Kasumi-1 (cell line): ENCODE measurements around the gene RAD51C.
"Not testable (repeated sequence)": the region's sequence is repeated elsewhere in the genome, so short reads cannot be mapped to it uniquely, and the experiment has no call there.

Source experiments
- DNase-seq, 2 experiments: peaks; one replicate each; lab custom pipeline; 2025; lab: John Stamatoyannopoulos, UW

Gene RAD51C

GRCh38 chr17:58684462-58684861 lies 7.9 kb upstream of the RAD51C start:
- DNase-seq: not testable (repeated sequence)

DNA sequence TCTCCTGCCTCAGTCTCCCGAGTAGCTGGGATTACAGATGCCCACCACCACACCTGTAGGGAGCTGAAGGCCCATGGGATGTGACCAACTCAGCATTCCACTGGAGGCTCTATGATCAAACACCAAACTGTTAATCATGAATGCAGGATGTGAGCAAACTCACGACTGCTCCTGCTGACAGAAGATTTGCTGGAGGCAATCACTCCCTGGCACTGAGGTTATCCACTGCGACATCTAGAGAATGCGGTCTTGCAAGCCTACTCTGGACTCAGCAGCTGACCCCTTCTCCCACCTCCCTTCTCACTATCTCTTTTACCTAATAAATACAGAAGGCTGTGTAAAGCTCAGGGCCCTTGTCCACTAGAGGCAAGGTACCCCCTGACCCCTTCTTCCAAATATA lies 5.4 kb upstream of the RAD51C start:
- DNase-seq: no peak

DNA sequence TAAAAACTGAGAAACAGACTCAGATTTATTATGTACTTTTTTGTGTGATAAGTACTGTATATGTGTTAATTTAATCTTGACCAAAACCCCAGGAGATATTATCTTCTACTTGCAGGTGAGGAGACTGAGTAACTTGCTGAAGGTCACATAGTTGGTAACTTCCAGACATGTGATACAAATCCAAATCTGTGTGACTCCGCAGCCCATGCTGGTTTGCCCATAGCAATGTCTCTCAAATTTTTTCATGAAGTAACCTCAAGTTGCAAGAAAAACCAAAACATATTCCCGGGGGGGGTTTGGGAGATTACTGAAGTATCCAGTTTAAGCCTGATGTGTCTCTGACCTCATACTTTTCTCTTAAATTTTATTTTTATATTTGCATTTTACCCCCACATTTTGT lies 3.9 kb upstream of the RAD51C start:
- DNase-seq: no peak

GRCh38 chr17:58690033-58690432 lies 2.4 kb upstream of the RAD51C start:
- DNase-seq: not testable (repeated sequence)

DNA sequence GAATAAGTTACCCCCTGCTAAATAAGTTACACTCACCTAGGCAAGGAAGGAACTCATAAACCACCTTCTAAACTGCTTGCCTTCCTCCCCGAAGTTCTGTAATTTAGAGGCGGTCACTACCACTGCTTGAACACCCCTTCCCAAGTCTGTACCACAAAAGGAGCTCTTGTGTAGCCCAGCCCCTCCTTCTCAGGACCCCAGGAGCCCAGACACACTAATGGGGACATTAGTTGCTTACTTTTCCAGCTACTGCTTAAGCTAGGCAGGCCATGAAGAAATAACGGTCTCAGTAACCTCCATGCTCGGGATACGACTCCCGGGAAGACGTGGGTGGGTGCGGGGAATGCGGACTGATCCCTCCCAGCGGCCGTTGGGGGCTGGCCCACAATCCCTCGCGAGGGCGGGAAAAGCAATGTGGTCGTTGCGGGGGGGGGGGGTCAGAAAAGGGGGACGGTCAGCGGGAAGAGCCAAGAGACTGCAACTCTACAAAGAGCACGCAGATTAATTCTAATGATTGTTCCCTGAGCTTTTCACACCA lies 632 bp upstream of the RAD51C start, which contains the start of gene TEX14:
Gene TEX14 (minus strand): TSS at position 345 of the 538 bp plus-strand sequence. CDS start 40,044 bp downstream, outside the sequence.
- no peak for DNase-seq

DNA sequence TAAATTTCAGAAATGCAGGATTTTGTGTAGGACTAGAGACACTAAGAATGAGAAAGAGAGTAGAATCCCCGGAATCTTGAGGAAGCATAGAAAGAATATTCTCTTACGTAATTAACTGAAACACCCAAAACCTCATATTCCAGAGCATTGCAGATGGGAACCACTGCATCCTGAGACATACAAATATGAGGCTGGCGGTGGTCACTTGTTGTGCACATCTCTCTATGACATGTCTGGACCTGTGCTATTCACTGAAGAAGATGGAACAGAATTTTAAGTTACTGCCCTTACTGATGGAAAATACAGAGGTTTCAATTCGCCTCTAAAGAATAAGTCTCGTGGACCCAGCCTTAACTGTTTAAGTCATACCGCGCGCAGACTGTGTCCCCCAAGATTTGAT lies 806 bp downstream of the RAD51C start:
- DNase-seq: no peak

GRCh38 chr17:58693751-58694150 lies 1.3 kb downstream of the RAD51C start:
- DNase-seq: no peak

- DNase-seq: no peak
Measured at GRCh38 chr17:58694302-58694701, 1.9 kb downstream of the RAD51C start.

DNA sequence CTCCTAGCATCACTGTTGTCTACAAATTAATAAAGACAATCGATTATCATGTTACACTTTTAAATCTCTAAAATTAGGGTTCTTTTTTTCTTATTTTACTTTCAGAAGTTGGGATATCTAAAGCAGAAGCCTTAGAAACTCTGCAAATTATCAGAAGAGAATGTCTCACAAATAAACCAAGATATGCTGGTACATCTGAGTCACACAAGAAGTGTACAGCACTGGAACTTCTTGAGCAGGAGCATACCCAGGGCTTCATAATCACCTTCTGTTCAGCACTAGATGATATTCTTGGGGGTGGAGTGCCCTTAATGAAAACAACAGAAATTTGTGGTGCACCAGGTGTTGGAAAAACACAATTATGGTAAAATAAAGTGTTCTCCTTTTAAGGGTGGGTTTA lies 2.4 kb downstream of the RAD51C start:
- no peak for DNase-seq

GRCh38 chr17:58699771-58700170 lies 7.4 kb downstream of the RAD51C start:
- DNase-seq: no peak

DNA sequence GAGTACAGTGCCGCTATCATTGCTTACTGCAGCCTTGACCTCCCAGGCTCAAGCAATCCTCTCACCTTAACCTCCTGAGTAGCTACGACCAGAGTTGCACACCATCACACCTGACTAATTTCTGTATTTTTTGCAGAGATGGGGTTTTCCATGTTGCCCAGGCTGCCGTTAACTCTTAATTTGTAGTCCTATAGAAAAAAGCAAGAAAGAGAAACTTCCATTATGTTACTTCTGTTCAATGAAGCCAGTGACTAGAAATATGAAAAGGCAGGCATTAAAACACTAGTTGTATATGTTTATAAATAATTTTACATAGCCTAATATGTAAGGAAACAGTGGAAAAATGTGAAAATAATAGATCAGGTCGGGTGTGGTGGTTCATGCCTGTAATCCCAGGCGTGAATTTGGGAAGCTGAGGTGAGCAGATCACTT lies 9.7 kb downstream of the RAD51C start:
- DNase-seq: no peak

DNA sequence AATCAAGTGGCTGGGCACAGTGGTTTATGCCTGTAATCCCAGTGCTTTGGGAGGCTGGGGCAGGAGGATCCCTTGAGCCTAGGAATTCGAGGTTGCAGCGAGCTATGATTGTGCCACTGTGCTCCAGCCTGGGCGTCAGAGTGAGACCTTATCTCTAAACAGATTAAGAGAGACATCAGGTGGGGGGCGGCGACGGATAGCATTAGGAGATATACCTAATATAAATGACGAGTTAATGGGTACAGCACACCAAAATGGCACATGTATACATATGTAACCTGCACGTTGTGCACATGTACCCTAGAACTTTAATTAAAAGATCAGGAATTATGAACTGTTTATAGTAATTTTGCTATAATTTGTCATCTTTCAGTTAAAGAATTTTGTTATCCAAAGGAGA lies 10.3 kb downstream of the RAD51C start:
- DNase-seq: no peak

DNA sequence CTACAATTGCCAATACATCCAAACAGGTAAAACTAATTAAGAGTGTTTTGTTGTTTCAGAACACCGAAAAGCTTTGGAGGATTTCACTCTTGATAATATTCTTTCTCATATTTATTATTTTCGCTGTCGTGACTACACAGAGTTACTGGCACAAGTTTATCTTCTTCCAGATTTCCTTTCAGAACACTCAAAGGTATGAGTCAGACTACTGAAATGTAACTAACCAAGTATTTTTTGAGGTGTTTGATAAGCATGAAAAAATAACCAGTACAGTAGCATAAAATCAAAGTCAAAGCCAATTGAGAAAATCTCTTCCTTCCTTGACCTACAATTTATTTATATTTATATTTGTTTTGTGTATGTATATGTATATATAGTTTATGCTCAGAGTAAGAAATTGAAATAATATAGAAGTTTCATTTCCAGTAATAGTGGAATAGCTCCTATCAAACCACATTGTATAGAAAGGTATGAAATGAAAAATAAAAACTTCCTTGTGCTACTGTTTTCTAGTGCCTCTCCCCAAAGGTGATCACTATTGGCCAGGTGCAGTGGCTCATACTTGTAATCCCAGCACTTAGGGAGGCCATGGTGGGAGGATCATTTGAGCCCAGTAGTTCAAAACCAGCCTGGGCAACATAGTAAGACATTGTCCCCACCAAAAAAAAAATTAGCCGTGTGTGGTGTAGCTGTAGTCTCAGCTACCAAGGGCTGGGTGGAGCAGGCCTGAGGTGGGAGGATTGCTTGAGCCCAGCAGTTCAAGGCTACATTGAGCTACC lies 10.9 kb downstream of the RAD51C start:
- DNase-seq: no peak

DNA sequence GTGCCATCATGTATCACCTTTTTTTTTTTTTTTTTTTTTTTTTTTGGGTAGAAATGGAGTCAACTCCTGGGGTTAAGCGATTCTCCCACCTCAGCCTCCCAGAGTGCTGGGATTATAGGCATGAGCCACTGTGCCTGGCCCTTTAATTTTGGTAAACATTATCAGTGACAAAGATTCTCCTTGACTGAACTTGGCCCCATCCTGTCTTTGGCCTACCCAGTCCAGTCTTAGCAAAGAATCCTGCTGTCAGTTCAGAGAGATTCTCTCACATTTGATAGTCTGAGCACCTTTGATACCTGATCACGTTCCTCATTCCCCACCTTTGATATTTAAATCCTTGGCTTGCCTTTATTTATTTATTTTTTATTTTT lies 11.5 kb downstream of the RAD51C start:
- no peak for DNase-seq

- no peak for DNase-seq
Measured at GRCh38 chr17:58706351-58707140, 14.1 kb downstream of the RAD51C start.

DNA sequence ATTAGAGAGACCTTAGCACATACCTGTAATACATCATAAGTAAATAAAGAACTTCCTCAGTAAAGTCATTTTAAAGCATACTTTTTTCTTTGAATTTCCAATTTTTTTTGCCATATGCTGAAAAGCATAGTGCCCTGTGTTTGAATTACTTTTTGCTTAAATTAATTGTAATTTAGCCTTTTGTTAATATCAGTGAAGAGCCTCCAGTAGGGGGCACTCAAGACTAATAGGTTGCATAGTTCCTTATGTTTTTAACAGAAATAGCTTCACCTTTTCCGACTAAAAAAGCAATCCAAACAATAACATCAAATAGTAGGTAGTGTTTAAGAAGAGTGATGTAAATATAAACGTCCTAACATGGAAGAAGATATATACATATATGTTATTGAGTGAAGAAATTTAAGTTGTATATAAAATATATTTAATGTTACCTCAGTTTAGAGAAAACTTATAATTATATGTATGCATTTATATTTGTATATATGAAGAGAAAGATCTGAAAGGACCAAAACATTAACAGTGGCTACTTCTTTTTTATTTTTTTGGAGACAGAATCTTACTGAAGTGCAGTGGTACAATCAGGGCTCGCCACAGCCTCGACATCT lies 18.6 kb downstream of the RAD51C start:
- DNase-seq: peak; percentile 63 to 74

DNA sequence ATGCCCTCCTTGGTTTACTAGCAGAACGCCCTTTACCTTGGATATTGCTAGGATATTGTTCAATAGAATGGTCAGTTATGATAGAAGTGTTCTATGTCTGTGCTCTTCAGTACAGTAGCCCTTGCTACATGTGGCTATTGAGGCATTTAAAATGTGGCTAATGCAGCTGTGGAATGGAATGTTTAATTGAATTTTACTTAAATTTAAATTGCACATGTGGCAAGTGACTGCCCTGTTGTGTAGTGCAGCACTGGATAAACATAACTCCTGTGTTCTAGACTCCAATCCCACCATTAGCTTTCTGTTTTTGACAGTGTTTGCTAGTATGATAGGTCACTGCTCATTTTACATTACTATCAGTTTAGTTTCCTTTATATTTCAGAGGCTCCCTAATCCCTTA lies 29.9 kb downstream of the RAD51C start:
- DNase-seq: no peak

GRCh38 chr17:58722696-58723095 lies 30.3 kb downstream of the RAD51C start:
- DNase-seq: no peak

DNA sequence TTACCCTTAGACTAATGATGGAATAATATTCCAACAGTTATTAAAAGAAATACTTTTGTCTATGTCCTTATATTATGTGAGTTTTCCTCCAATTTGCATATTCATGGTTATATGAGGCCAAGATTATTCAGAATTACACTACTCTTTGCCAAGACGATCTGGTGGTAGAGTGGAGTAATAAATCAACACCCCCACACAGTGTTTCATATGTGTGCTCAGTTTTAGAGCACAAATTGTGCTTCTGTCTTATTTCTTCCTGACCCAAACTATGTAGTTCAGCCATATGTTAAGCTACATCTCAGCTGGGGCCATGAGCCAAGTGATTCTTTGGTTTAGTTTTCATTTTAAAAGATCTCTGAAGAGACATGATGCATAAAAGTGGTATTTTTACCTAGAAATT lies 36.4 kb downstream of the RAD51C start:
- DNase-seq: no peak

GRCh38 chr17:58730937-58731336 lies 38.5 kb downstream of the RAD51C start:
- DNase-seq: no peak

GRCh38 chr17:58734040-58734439 lies 41.6 kb downstream of the RAD51C start:
- no peak for DNase-seq

DNA sequence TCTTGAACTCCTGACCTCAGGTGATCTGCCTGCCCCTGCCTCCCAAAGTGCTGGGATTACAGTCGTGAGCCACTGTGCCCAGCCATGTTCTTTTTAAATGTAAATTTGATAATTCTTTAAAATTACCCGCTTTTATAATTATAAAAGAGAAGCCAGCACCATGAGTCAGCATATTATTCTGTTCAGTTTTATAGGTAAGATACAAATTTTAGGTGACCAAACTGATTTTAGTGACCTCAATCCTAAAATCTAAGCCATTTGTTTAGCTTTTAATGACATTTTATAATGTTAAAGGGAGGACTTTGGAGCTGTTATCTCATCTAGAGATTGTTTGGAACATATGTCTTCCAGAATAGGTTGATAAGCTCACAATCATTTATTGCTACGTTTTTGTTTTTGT lies 42.4 kb downstream of the RAD51C start:
- no peak for DNase-seq
